GM12878 (cell line): Measurements from ENCODE around the gene SLC17A2. TPM values are rescaled to one million over a fixed set of nuclear protein-coding genes. Genes with fewer than 3 reads are reported as not detected.

Source experiments
- ATAC-seq: fragments of 200-7000 bp; cut with Tn5 transposase; 3 replicates; pipeline ENCODE4 v1.9.1; 2020; ENCODE audit warnings: mild to moderate bottlenecking, moderate library complexity
- BruUV-seq: library from RNA; stranded (reverse); fragments of 400-500 nt; replicated peaks from 2 replicates; lab custom pipeline; 2021; lab: Mats Ljungman, UMichigan
- CTCF ChIA-PET: fragments of 300-600 bp; sonication (Branson Sonifier 250); formaldehyde crosslinking; extraction: SDS; loops from one replicate; lab custom pipeline; 2021; ENCODE audit warnings: inconsistent platforms; lab: Yijun Ruan, JAX
- POLR2A ChIA-PET: fragments of 350-600 bp; formaldehyde crosslinking; extraction: SDS; loops from one replicate; lab custom pipeline; 2021; ENCODE audit warnings: inconsistent platforms; lab: Charles Lee
- RAD21 ChIA-PET: fragments of 300-600 bp; sonication (Branson Sonifier 250); formaldehyde crosslinking; loops from one replicate; lab custom pipeline; 2023; ENCODE audit warnings: antibody characterized with exemption; ENCODE audit not compliant: unreplicated experiment; lab: Charles Lee
- SMC1A ChIA-PET: fragments of 300-600 bp; sonication (Branson Sonifier 250); formaldehyde crosslinking; loops from one replicate; lab custom pipeline; 2023; ENCODE audit not compliant: unreplicated experiment, uncharacterized antibody; lab: Charles Lee
- DNase-seq: peaks from one replicate; pipeline ENCODE4 v3.0.0-alpha.2; 2011; ENCODE audit warnings: low read depth, low spot score
- FAIRE-seq: peaks from 3 replicates; lab custom pipeline; 2011; peaks lifted over from hg19 to GRCh38; lab: Jason Lieb, UNC
- H2AFZ ChIP-seq: 2 replicates; pipeline ENCODE4 v1.6.0; 2011; ENCODE audit warnings: low read depth, low read length, control low read depth; ENCODE audit not compliant: control insufficient read depth
- H3K27ac ChIP-seq: 2 replicates; pipeline ENCODE4 v1.5.1; 2011; ENCODE audit warnings: control low read depth; ENCODE audit not compliant: control insufficient read depth, insufficient read depth
- H3K27me3 ChIP-seq, 2 experiments: replicated peaks in 1 of 2; 2 replicates each; pipeline versions ENCODE4 v1.6.0 to v1.6.1; 2011; ENCODE audit warnings: low read length in 1 of 2; ENCODE audit not compliant: control insufficient read depth in 2 of 2, insufficient read depth in 2 of 2
- H3K36me3 ChIP-seq, 2 experiments: 2 replicates each; pipeline ENCODE4 v1.5.1; 2011; ENCODE audit warnings: low read length in 1 of 2; ENCODE audit not compliant: control insufficient read depth in 2 of 2, insufficient read depth in 2 of 2
- H3K4me1 ChIP-seq: 2 replicates; pipeline ENCODE4 v1.6.1; 2011; ENCODE audit warnings: mild to moderate bottlenecking, low read length, moderate library complexity, mixed read lengths; ENCODE audit not compliant: control insufficient read depth, insufficient read depth
- H3K4me2 ChIP-seq: 2 replicates; pipeline ENCODE4 v1.6.0; 2011; ENCODE audit warnings: control low read depth; ENCODE audit not compliant: control insufficient read depth, insufficient read depth
- H3K4me3 ChIP-seq: fragments of 200-600 bp; sonication (generic); 2 replicates; pipeline ENCODE4 v1.5.1; 2016
- H3K79me2 ChIP-seq: 2 replicates; pipeline ENCODE4 v1.6.0; 2011; ENCODE audit warnings: low read length; ENCODE audit not compliant: control insufficient read depth, insufficient read depth
- H3K9ac ChIP-seq: 2 replicates; pipeline ENCODE4 v1.8.0; 2011; ENCODE audit warnings: low read length, control low read depth, mixed read lengths; ENCODE audit not compliant: control insufficient read depth, insufficient read depth
- H3K9me3 ChIP-seq: replicated peaks from 3 replicates; pipeline ENCODE4 v1.5.1; 2011; ENCODE audit warnings: mild to moderate bottlenecking, low read length; ENCODE audit not compliant: control insufficient read depth, insufficient read depth
- H4K20me1 ChIP-seq: 2 replicates; pipeline ENCODE4 v1.6.0; 2011; ENCODE audit not compliant: control insufficient read depth, insufficient read depth
- ATF7 ChIP-seq: fragments of 450-650 bp; IDR thresholded peaks from 2 replicates; pipeline ENCODE4 v1.6.1; 2016; ENCODE audit warnings: low read depth, mild to moderate bottlenecking
- CHD1 ChIP-seq: IDR thresholded peaks from 2 replicates; pipeline ENCODE4 v1.6.1; 2012; ENCODE audit warnings: low read depth, low read length, improper control_type of control experiment
- NR2C1 ChIP-seq: fragments of 450-650 bp; IDR thresholded peaks from 2 replicates; pipeline ENCODE4 v1.6.1; 2017; ENCODE audit warnings: antibody characterized with exemption, mild to moderate bottlenecking, moderate library complexity
- NR2C2 ChIP-seq: IDR thresholded peaks from 2 replicates; pipeline ENCODE4 v1.6.1; 2011; ENCODE audit warnings: borderline replicate concordance, low read depth; ENCODE audit not compliant: control insufficient read depth, insufficient read length
- RAD51 ChIP-seq: fragments of 450-650 bp; IDR thresholded peaks from 2 replicates; pipeline ENCODE4 v1.6.1; 2016; ENCODE audit warnings: moderate library complexity, mild to moderate bottlenecking, inconsistent platforms
- RUNX3 ChIP-seq: IDR thresholded peaks from 2 replicates; pipeline ENCODE4 v1.6.1; 2012; ENCODE audit warnings: low read length, inconsistent platforms
- SP1 ChIP-seq: IDR thresholded peaks from one replicate; pipeline ENCODE4 v1.6.1; 2011; ENCODE audit warnings: low read depth, low read length
- SREBF1 ChIP-seq: IDR thresholded peaks from 2 replicates; pipeline ENCODE4 v1.6.1; 2012; ENCODE audit warnings: mild to moderate bottlenecking, low read length
- ZBED1 ChIP-seq: IDR thresholded peaks from 2 replicates; pipeline ENCODE4 v1.6.1; 2016; ENCODE audit warnings: borderline replicate concordance
- ZNF207 ChIP-seq: fragments of 450-650 bp; IDR thresholded peaks from 2 replicates; pipeline ENCODE4 v1.6.1; 2014; ENCODE audit warnings: antibody characterized with exemption, mild to moderate bottlenecking, borderline replicate concordance
- ZNF217 ChIP-seq: fragments of 450-650 bp; IDR thresholded peaks from 2 replicates; pipeline ENCODE4 v1.6.1; 2017; ENCODE audit warnings: antibody characterized with exemption, mild to moderate bottlenecking
- WGBS: methylation state at CpG from one replicate; pipeline ENCODE4 v1.1.6; 2016; ENCODE audit warnings: low lambda C conversion rate; ENCODE audit not compliant: insufficient replicate concordance, insufficient coverage; ENCODE audit errors: missing lambda C conversion rate; 5-methylcytosine and 5-hydroxymethylcytosine counted together
- in situ Hi-C: fragments of 300-500 bp; cut with MboI; formaldehyde crosslinking; loops from 9 replicates; pipeline ENCODE4 v1.14.3; 2018; ENCODE audit warnings: mixed read lengths
- intact Hi-C: fragments of 100-400 bp; cut with micrococcal nuclease; formaldehyde crosslinking; loops from one replicate; pipeline ENCODE4 v1.14.2; 2022; ENCODE audit not compliant: unreplicated experiment
- polyA plus RNA-seq, 11 experiments: library from polyadenylated mRNA; depleted of rRNA in 4 of 11; unstranded in 6 of 11; stranded (reverse) in 5 of 11; fragments of >200 nt; fragmentation: Nextera tagmentation in 4 of 11; fragmentation: Illumina TruSeq in 1 of 11; extraction: Ambion mirVana in 4 of 11; extraction: Trizol in 1 of 11; gene quantifications; 1 replicate in 1 of 11; 2 replicates in 10 of 11; pipeline versions ENCODE4 v1.2.1 to v1.2.3, GENCODE V29; 2011 to 2016; ENCODE audit warnings: inconsistent platforms in 2 of 11, missing spikeins in 2 of 11, low read depth in 1 of 11
- total RNA-seq, 4 experiments: library from RNA; depleted of rRNA in 3 of 4; stranded (reverse); fragments of >200 nt in 3 of 4; fragmentation: Illumina TruSeq in 1 of 4; extraction: Trizol in 1 of 4; gene quantifications; 2 replicates each; pipeline versions ENCODE4 v1.2.1 to v1.2.3, GENCODE V29; 2013 to 2021
- TF ChIP-seq, protein P1 (sequence below): fragments of 450-650 bp; IDR thresholded peaks from 2 replicates; pipeline ENCODE4 v1.6.1; 2016; ENCODE audit warnings: mild to moderate bottlenecking
- TF ChIP-seq, protein P2 (sequence below): fragments of 450-650 bp; IDR thresholded peaks from 2 replicates; pipeline ENCODE4 v1.6.1; 2017; ENCODE audit warnings: mild to moderate bottlenecking, moderate library complexity

SLC17A2 gene
- total and polyA plus RNA-seq, 10 of the 15 experiments (the other 5 are each of a cell fraction or from before 2014, with no cell fraction given): not detected

DNA sequence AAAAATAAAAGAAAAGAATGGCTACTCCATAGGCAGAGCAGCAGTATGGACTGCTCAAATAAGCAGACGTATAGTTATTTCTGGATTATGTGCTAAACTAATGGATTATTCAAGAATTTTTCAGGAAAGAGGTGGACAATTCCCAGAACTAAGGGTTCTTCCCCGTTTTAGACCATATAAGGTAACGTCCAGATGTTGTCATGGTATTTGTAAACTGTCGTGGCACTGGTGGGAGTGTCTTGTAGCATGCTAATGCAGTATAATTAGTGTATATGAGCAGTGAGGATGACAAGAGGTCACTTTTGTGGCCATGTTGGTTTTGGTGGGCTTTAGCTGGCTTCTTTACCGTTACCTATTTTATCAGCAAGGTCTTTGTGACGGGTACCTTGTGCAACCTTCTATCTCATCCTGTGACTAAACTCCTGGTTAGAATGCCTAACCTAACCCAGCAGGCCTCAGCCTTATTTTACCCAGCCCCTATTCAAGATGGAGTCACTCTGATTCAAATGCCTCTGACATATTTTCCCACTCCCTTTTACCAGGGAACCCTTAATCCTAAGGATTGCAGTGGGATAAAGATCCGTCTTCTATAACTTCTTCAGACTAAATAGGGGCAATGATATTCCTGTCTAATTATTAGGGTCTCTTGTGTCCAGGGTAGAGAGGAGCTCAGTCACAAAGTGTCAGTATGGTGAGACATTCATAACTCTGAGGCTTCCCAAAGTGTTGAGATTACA is 21.0 kb upstream of the SLC17A2 start:
- BruUV-seq: no TSS peak

DNA sequence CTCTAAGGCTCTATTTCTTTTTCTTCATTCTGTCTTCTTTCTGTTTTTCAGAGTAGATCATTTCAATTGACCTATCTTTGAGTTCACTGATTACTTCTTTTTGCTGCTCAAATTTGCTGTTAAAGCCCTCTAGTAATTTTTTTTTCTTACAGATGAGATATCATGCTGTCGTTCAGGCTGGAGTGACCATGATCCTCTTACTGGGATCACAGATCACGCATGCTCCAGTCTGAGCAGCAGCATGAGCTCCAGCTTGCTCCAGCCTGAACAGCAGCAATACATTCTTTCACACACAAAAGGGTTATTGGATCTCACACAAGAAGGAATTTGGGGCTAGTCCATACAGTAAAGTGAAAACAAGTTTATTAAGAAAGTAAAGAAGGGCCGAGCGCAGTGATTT is 19.8 kb upstream of the SLC17A2 start:
- Histone ChIP-seq H3K4me3 (no peak overlapping the region), H2AFZ (no peak overlapping the region), H3K27ac (no peak overlapping the region), H3K36me3 (no peaks in the 10 kb centered on the region), H3K4me1 (no peaks in the 10 kb centered on the region), H3K9ac (no peak overlapping the region), H3K9me3 (peaks cover 3% of the 10 kb centered on the region; the same call in 2 of the 3 replicates), H3K4me2 (no peak overlapping the region), H3K27me3 (no peaks in the 10 kb centered on the region), H3K79me2 (no peaks in the 10 kb centered on the region), H4K20me1 (no peaks in the 10 kb centered on the region)
- ATAC-seq (no peak), FAIRE-seq (no peak), DNase-seq (no peak)
- intact Hi-C loops (no loop called here), in situ Hi-C loops (no loop called here)
- no TSS peak for BruUV-seq
- ChIA-PET POLR2A (no interaction called here), SMC1A (interaction anchor here (0.7 to 1.9 kb wide), 2 partner anchors 9 to 16 kb away, joined by 3 to 6 read pairs; no protein-coding TSS in a partner anchor), CTCF (interaction anchor here (1.4 kb wide), 1 partner anchor 53 kb away, joined by 7 read pairs; no protein-coding TSS in a partner anchor), RAD21 (no interaction called here)
- WGBS: 83% methylated on average over 4 of the region's 4 CpGs
- TF ChIP-seq ZNF217 (no peak), RAD51 (no peak), SP1 (no peak), NR2C1 (no peak), ZBED1 (no peak)
- TF ChIP-seq, protein P1, sequence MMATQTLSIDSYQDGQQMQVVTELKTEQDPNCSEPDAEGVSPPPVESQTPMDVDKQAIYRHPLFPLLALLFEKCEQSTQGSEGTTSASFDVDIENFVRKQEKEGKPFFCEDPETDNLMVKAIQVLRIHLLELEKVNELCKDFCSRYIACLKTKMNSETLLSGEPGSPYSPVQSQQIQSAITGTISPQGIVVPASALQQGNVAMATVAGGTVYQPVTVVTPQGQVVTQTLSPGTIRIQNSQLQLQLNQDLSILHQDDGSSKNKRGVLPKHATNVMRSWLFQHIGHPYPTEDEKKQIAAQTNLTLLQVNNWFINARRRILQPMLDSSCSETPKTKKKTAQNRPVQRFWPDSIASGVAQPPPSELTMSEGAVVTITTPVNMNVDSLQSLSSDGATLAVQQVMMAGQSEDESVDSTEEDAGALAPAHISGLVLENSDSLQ: no peak
- TF ChIP-seq, protein P2, sequence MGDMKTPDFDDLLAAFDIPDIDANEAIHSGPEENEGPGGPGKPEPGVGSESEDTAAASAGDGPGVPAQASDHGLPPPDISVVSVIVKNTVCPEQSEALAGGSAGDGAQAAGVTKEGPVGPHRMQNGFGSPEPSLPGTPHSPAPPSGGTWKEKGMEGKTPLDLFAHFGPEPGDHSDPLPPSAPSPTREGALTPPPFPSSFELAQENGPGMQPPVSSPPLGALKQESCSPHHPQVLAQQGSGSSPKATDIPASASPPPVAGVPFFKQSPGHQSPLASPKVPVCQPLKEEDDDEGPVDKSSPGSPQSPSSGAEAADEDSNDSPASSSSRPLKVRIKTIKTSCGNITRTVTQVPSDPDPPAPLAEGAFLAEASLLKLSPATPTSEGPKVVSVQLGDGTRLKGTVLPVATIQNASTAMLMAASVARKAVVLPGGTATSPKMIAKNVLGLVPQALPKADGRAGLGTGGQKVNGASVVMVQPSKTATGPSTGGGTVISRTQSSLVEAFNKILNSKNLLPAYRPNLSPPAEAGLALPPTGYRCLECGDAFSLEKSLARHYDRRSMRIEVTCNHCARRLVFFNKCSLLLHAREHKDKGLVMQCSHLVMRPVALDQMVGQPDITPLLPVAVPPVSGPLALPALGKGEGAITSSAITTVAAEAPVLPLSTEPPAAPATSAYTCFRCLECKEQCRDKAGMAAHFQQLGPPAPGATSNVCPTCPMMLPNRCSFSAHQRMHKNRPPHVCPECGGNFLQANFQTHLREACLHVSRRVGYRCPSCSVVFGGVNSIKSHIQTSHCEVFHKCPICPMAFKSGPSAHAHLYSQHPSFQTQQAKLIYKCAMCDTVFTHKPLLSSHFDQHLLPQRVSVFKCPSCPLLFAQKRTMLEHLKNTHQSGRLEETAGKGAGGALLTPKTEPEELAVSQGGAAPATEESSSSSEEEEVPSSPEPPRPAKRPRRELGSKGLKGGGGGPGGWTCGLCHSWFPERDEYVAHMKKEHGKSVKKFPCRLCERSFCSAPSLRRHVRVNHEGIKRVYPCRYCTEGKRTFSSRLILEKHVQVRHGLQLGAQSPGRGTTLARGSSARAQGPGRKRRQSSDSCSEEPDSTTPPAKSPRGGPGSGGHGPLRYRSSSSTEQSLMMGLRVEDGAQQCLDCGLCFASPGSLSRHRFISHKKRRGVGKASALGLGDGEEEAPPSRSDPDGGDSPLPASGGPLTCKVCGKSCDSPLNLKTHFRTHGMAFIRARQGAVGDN: no peak

More for the DNA sequence above, 21.0 kb upstream of the SLC17A2 start:
- FAIRE-seq: no peak
- H3K4me1 ChIP-seq: no peaks in the 10 kb centered on the region
- H3K9ac ChIP-seq: no peak overlapping the region
- ATAC-seq: no peak
- H3K4me2 ChIP-seq: no peak overlapping the region
- RAD21 ChIA-PET: no interaction called here
- H3K4me3 ChIP-seq: no peak overlapping the region
- CTCF ChIA-PET: interaction anchor here (1.4 kb wide), 1 partner anchor 7 kb away, joined by 4 read pairs; no protein-coding TSS in a partner anchor
- no peak for DNase-seq
- H4K20me1 ChIP-seq: no peaks in the 10 kb centered on the region
- H3K79me2 ChIP-seq: no peaks in the 10 kb centered on the region
- in situ Hi-C loops (no loop called here), intact Hi-C loops (no loop called here)
- no peak overlapping the region for H2AFZ ChIP-seq
- POLR2A ChIA-PET: no interaction called here
- no peaks in the 10 kb centered on the region for H3K27me3 ChIP-seq
- no peaks in the 10 kb centered on the region; the same call in 2 of the 3 replicates for H3K9me3 ChIP-seq
- no peak overlapping the region for H3K27ac ChIP-seq
- TF ChIP-seq NR2C2: no peak
- TF ChIP-seq RUNX3: no peak
- no peak for TF ChIP-seq CHD1
- no peak for TF ChIP-seq NR2C1
- TF ChIP-seq ZNF207: no peak
- TF ChIP-seq SREBF1: no peak
- TF ChIP-seq ATF7: no peak
- 53% methylated on average over 7 of the region's 7 CpGs for WGBS
- SMC1A ChIA-PET: no interaction called here
- no peaks in the 10 kb centered on the region for H3K36me3 ChIP-seq
